ENCODE results near the gene MEG3.

Gene MEG3

DNA sequence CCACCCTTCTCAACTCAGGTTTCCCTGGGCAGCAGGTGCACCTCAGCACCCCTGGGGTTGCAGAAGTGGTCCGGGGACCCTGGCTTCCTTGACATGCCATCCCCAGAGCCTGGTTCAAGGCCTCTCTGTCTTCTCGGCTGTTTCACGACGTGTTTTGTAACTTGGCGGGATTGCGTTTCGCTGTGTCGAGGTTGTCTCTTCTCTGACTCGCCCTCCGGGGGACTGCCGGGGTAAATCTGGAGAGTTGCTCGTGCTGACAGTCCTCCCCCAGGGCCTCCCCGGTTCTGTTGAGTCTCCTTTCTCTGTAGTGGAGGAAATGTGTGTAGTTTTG lies 25.6 kb downstream of the MEG3 start:
- no peak for DNase-seq

- no peak for DNase-seq
Measured at GRCh38 chr14:100851946-100852620, 26.2 kb downstream of the MEG3 start.

- DNase-seq: no peak
Measured at GRCh38 chr14:100854435-100854834, 28.5 kb downstream of the MEG3 start.

- DNase-seq: no peak
Measured at GRCh38 chr14:100855256-100855930, 29.5 kb downstream of the MEG3 start.

DNA sequence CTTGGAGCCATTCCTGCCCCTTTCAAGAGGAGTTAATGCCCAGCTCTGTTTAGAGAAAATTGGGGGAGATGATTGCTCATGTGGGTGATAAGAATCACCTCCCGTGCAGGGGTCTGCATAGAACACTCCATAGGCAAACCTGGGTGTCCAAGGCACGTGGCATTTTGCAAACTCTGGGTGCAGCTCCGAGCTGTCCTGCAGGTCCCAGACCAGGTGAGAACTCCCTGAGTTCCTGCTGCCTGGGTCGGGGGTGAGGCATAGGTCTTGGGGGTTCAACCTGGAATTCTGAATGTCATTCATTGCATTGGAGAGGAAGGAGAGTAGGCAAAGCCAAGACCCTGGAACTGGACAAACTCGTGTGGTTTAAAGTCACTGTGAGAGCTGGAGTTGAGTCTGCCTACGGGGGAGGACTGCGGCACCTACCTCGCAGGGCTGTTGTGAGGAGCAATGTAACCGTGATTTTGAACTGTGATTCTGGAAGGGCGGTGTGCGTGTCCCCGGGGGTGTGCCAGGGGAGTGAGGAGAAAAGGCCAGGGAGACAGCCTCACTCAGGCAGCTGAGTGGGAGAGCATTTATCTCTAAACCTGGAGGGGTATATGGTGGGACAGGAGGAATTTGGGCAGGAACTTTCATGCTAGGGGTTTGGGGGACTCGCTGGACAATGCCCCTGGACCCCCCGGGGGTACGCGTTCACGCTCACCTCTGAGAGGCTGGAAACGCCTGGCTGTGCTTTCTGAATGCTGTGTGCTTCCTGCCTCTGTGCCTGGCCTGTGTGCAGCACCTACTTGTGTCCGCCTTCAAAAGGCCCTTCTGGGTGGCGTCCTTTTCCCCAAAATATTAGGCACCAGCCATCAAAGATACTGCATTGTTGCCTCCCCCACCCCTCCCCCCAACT lies 30.4 kb downstream of the MEG3 start:
- DNase-seq: no peak

GRCh38 chr14:100857233-100857922 lies 31.5 kb downstream of the MEG3 start:
- no peak for DNase-seq

GRCh38 chr14:100857923-100858837 lies 32.3 kb downstream of the MEG3 start:
- no peak for DNase-seq

GRCh38 chr14:100858838-100859220 lies 32.9 kb downstream of the MEG3 start:
- no peak for DNase-seq

DNA sequence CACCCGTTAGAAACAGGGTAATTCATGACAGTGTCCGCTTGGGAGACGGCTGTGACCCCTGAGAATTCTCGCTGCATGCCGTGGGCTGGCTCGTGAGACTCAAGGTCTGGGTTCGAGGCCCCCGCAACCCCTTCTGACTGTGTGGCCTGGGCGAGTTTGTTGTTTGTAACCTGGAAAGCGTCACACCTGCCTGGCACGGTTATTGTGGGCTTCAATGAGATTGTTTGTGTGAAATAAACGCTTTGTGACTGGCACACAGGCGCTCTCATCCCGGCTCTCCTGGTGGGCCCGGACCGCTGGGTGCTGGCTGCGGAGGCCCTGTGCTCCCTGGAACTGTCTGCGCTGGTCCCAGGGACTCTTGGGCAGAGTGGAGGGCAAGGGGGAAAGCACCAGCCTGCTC lies 33.9 kb downstream of the MEG3 start:
- no peak for DNase-seq

DNA sequence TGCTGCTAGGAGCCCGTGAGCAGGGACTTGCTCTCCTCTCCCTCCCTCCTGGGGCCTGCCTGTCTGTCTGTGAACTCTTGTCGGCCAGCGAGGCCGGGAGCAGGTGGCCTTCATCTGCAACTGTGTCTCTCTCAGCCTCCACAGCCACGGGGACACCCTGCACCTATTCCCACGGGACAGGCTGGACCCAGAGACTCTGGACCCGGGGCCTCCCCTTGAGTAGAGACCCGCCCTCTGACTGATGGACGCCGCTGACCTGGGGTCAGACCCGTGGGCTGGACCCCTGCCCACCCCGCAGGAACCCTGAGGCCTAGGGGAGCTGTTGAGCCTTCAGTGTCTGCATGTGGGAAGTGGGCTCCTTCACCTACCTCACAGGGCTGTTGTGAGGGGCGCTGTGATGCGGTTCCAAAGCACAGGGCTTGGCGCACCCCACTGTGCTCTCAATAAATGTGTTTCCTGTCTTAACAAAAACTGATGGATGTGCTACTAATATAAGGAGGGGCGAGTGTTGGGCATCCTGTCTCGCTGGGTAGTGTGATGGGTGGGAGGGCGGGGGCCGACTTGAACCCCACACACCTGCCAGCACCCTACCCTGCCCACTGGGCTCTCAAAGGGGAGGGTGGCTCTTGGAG lies 34.8 kb downstream of the MEG3 start:
- DNase-seq: no peak

- no peak for DNase-seq
Measured at GRCh38 chr14:100861188-100861936, 35.4 kb downstream of the MEG3 start.

- no peak for DNase-seq
Measured at GRCh38 chr14:100861937-100862247, 36.0 kb downstream of the MEG3 start.

- no peak for DNase-seq
Measured at GRCh38 chr14:100862277-100862676, 36.4 kb downstream of the MEG3 start.

DNA sequence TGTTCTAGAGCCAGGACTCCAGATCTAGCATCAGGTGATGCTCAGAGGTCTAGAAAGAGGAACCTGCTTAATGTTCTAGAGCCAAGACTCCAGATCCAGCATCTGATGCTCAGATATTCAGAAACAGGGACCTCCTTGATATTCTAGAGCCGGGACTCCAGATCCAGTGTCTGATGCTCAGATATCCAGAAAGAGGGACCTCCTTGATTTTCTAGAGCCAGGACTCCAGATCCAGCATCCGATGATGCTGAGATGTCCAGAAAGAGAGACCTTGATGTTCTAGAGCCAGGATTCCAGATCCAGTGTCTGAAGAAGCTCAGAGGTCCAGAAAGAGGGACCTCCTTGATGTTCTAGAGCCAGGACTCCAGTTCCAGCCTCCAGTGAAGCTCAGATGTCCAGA lies 36.9 kb downstream of the MEG3 start:
- no peak for DNase-seq

DNA sequence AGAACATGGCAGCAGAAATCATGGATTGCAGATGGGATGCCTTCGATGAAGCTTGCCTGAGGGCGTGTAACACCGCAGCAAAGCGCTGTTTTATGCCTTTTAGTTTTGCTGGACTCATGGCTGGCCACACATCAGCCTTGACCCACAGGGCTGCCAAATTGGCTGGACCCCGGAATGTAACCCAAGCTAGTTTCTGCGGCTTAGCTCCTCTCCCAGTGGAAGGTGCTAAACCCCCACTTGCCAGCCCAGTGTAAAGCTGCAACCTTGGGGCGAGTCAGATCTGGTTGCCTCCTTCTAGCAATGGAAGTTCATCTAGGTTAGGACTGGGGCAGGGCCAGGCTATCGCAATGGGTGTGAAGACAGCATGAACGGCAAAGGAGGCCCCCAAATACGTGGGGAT lies 38.3 kb downstream of the MEG3 start:
- no peak for DNase-seq

DNA sequence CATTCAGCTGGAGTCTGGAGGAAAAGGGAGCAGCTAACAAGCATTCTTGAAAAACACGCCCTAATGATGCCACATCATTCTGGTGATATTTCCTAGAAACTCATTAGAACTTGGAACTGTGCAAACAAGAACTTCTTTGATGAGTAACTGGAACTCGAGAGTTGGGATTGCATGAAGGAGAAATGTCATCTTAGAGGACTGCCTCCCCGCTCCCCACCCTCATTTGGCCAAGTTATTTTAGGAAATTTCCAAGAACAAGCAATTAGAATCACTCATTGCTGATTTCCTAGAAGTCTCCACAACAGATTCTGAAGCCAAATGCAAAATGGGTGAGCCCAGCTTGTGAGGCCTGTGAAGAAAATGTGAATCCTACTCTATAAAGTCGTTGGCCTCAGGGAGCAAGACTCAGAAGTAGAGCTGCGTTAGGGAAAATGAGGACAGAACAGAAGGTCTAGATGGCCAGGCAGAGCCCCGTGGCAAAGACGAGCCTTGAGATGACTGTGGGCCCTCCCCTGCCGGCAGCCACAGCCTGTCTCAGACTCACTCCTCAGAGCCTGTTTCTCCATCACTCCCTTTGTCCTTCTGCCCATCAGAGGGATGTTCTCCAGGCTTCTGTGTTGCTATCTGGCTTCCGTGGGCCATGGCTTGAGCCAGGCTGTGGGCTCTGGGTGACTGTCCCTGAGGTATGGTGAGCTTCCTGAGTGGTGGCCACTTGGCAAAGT lies 39.2 kb downstream of the MEG3 start:
- DNase-seq: no peak

GRCh38 chr14:100865682-100866591 lies 40.0 kb downstream of the MEG3 start:
- no peak for DNase-seq

DNA sequence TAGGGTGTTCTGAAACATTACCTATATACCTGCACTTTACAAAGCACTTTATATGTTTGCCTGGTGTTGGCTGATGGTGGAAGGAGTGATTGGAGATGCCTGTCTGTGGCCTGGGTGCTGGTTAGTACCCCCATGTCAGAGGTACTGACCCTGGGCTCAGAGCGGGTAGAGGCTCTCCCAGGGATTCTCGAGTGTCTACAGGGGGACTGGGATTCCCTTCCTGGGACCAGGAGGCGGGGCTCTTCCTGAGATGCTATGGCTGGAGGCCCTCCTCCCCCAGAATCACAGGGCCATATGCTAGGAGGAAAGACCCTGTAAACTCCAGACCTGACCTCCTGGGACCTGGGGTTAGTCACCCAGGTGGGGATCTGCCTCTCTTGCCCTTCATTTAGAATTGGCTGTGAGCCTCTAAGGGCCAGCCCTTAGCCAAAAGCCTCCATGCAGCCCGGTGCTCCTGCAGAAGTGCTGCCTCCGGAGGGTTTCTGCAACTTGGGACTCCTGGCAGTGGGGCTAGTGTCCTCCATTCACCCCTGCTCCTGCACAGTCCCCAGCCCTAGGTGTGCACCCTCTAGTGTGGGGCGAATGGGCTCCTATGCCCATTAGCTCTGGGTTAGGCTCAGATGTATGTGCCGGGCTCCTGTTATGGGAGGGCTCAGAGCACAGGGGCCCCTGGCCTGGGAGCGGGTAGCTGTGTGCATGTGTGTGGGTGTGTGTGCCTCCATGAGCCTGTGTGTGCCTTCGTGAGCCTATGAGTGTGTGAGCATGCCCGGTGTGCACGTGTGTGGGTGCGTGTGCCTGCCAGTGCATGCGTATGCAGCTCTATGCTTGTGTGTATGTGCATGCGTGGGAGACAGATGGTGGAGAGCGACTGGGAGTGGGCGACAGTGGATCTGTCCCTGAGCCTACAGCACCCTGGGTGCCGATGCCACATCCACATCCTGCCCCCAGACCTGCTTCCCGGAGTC lies 41.0 kb downstream of the MEG3 start:
- no peak for DNase-seq

Data from GOT3 (cell line).